Measurements from ENCODE around the gene RAB6A. TPM values are rescaled to one million over a fixed set of nuclear protein-coding genes. Genes with fewer than 3 reads are reported as not detected.
A peak's percentile ranks its signal among the peaks of the same experiment; 100 is the strongest.

Gene RAB6A
- total and polyA plus RNA-seq, 2 of the 8 experiments (the other 6 are each of a cell fraction or from before 2014, with no cell fraction given): 24.4 to 88.6 TPM

GRCh38 chr11:73625696-73626318, 135.1 kb downstream of the RAB6A start:
- Histone ChIP-seq H2BK15ac (ENCODE audit: low read length) (no peak overlapping the region), H3K4me3 (ENCODE audit: extremely low read depth in 1 of 4, insufficient read depth in 2 of 4, low read depth in 3 of 4, low read length in 4 of 4) (no peak overlapping the region), H3K9ac (replicated peaks in 1 of 4; ENCODE audit: extremely low read depth in 1 of 4, low read depth in 3 of 4, low read length in 3 of 4) (no peak overlapping the region), H2BK5ac (ENCODE audit: low read depth, low read length) (no peak overlapping the region), H3K27me3 (replicated peaks in 1 of 4; ENCODE audit: control insufficient read depth in 3 of 4, extremely low read depth in 1 of 4, insufficient read depth in 3 of 4, low read length in 3 of 4) (peaks cover 7 to 36% (median 28%) of the 10 kb centered on the region in 4 experiments; a peak in 6 of 7 replicates), H2AFZ (ENCODE audit: low read length) (no peak overlapping the region), H2BK12ac (ENCODE audit: low read depth, low read length) (no peak overlapping the region), H3K23ac (ENCODE audit: insufficient read length) (no peak overlapping the region), H2AK5ac (ENCODE audit: low read depth, low read length) (no peak overlapping the region), H3K23me2 (ENCODE audit: low read depth, low read length) (no peaks in the 10 kb centered on the region; the same call in 1 of the 2 replicates), H3K36me3 (ENCODE audit: control insufficient read depth in 2 of 4, insufficient read depth in 4 of 4, low read length in 3 of 4) (no peaks in the 10 kb centered on the region), H3K18ac (ENCODE audit: extremely low read depth, low read length) (no peak overlapping the region), H3K9me3 (ENCODE audit: insufficient read depth in 2 of 2, low read depth in 1 of 2, low read length in 1 of 2) (no peaks in the 10 kb centered on the region), H3K4ac (replicated peaks; ENCODE audit: insufficient read length, low read depth, low read length) (no peak overlapping the region), H4K5ac (ENCODE audit: insufficient read length, low read depth, low read length) (no peak overlapping the region), H2BK120ac (replicated peaks; ENCODE audit: low read depth, low read length) (no peak overlapping the region), H3K14ac (ENCODE audit: insufficient read length) (no peak overlapping the region), H3K56ac (replicated peaks; ENCODE audit: insufficient read length, low read depth, low read length) (no peak overlapping the region), H3K79me2 (ENCODE audit: control insufficient read depth in 1 of 2, insufficient read depth in 2 of 2, low read length in 2 of 2) (no peaks in the 10 kb centered on the region), H4K8ac (ENCODE audit: extremely low read depth, insufficient read depth, low read length) (no peak overlapping the region), H3K4me1 (replicated peaks in 1 of 4; ENCODE audit: control insufficient read depth in 3 of 4, insufficient read depth in 4 of 4, low read length in 3 of 4) (peaks cover 0 to 8% (median 3%) of the 10 kb centered on the region in 4 experiments; a peak in 5 of 7 replicates), H4K20me1 (replicated peaks in 1 of 2; ENCODE audit: control insufficient read depth in 1 of 2, insufficient read depth in 2 of 2, low read length in 2 of 2) (peaks cover 0 to 4% of the 10 kb centered on the region in 2 experiments), H2BK20ac (ENCODE audit: low read length) (no peak overlapping the region), H3K79me1 (ENCODE audit: low read depth, low read length) (no peaks in the 10 kb centered on the region), H3K27ac (ENCODE audit: low read depth, low read length) (no peak overlapping the region), H4K91ac (replicated peaks; ENCODE audit: insufficient read length, low read length) (no peak overlapping the region), H3K4me2 (ENCODE audit: insufficient read depth in 1 of 2, low read depth in 2 of 2, low read length in 2 of 2) (no peak overlapping the region)
- FAIRE-seq (peak; percentile 75), DNase-seq (ENCODE audit: low read depth in 1 of 2, low spot score in 2 of 2) (peak; percentile 39 to 90)
- POLR2A ChIA-PET (ENCODE audit: partially characterized antibody): interaction anchor here (0.8 to 2.2 kb wide), 3 partner anchors 11 to 36 kb away, joined by 4 to 24 read pairs (median 4); partner anchors contain the start of gene FAM168A
- TF ChIP-seq CHD2 (IDR thresholded peaks at IDR 0.05; ENCODE audit: low read length) (no peak), CBX5 (IDR thresholded peaks at IDR 0.05; ENCODE audit: low read depth, low read length) (no peak), CTCF (IDR thresholded peaks at IDR 0.05; ENCODE audit: control extremely low read depth in 1 of 3, insufficient read depth in 1 of 3, low read depth in 1 of 3, low read length in 3 of 3) (peak; percentile 89 to 96 (median 93)), RAD21 (IDR thresholded peaks at IDR 0.05 in 1 of 2, conservative IDR thresholded peaks at IDR 0.05 in 1 of 2; ENCODE audit: low read depth in 2 of 2, low read length in 2 of 2) (peak; percentile 93 to 96)
- CTCF ChIA-PET (ENCODE audit: partially characterized antibody): interaction anchor here (0.6 to 26.0 kb wide), 57 partner anchors 9 to 359 kb away, joined by 3 to 653 read pairs (median 5); partner anchors contain the start of gene PLEKHB1
- WGBS, 2 experiments (ENCODE audit: extremely low coverage in 1 of 2, insufficient coverage in 1 of 2, insufficient read length in 1 of 2, insufficient replicate concordance in 2 of 2, low coverage in 1 of 2, low lambda C conversion rate in 2 of 2, missing lambda C conversion rate in 1 of 2): 49% methylated on average over 19 of the region's 19 CpGs; no CpG with 5 or more reads in 1 of the 2 experiments

Data from H1 (cell line).